22Rv1 (cell line): ENCODE results near the gene LBHD1.

Experiments
- H3K27ac ChIP-seq: fragments of 450-650 bp; 2 replicates; pipeline ENCODE4 v1.5.1; 2017
- CTCF ChIP-seq: fragments of 450-650 bp; IDR thresholded peaks from 2 replicates; pipeline ENCODE4 v1.5.1; 2017; ENCODE audit warnings: mild to moderate bottlenecking
- ZFX ChIP-seq: fragments of 450-650 bp; IDR thresholded peaks from 2 replicates; pipeline ENCODE4 v1.6.1; 2017; ENCODE audit warnings: antibody characterized with exemption, borderline replicate concordance

The LBHD1 gene

GRCh38 chr11:62646825-62647608, 25.1 kb downstream of the LBHD1 start:
- TF ChIP-seq CTCF, result no peak
- TF ChIP-seq ZFX, result no peak
- peak overlapping the region; percentile 83 for H3K27ac ChIP-seq

- no peak for TF ChIP-seq CTCF
- TF ChIP-seq ZFX, result no peak
- H3K27ac ChIP-seq, result peak within 1 kb of the TSS; percentile 83
These were observed 25.9 kb downstream of the LBHD1 start, which contains the start of gene GANAB for GRCh38 chr11:62645946-62646824. GANAB (minus strand) TSS chr11:62646613; CDS start chr11:62646599, 14 bp downstream.

GRCh38 chr11:62645671-62645945, 26.5 kb downstream of the LBHD1 start:
- peak overlapping the region; percentile 83 for H3K27ac ChIP-seq
- no peak for TF ChIP-seq ZFX
- no peak for TF ChIP-seq CTCF

DNA sequence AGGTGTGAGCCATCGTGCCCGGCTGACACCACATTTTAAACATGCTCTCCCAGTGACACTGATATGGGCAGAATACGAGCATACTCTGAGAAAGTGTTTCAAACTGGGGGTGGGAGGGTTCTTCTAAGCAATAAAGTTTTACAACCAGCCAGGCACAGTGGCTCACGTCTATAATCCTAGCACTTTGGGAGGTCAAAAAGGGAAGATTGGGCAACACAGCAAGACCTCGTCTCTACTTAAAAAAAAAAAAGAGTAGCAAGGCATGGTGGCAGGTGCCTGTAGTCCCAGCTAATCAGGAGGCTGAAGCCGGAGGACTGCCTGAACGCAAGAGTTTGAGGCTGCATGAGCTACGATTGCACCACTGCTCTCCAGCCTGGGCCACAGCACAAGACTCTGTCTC, 27.8 kb downstream of the LBHD1 start:
- H3K27ac ChIP-seq, result no peak overlapping the region
- no peak for TF ChIP-seq ZFX

DNA sequence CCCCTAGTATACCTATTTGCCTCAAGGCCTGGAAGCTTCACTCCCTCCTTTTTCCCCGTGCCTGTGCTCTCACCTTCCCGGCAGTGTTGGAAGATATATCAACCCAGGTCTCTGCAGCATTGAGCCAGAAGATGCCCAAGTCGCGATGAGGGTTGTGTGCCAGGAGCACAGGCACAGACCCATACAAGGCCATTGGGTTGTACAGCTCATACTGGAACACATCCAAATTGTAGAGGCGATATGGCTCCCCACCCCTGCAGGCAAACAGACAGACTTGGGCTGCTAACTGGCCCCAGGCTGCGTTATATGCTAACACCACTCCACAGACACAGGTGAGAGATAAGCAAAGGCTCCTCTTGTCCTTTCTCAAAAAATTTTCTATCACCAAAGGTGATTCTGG, 39.6 kb downstream of the LBHD1 start:
- no peak overlapping the region for H3K27ac ChIP-seq
- TF ChIP-seq CTCF (no peak), ZFX (no peak)

- H3K27ac ChIP-seq, result no peak overlapping the region
- TF ChIP-seq ZFX (no peak), CTCF (no peak)
These were observed 44.4 kb downstream of the LBHD1 start for GRCh38 chr11:62627713-62628112.

DNA sequence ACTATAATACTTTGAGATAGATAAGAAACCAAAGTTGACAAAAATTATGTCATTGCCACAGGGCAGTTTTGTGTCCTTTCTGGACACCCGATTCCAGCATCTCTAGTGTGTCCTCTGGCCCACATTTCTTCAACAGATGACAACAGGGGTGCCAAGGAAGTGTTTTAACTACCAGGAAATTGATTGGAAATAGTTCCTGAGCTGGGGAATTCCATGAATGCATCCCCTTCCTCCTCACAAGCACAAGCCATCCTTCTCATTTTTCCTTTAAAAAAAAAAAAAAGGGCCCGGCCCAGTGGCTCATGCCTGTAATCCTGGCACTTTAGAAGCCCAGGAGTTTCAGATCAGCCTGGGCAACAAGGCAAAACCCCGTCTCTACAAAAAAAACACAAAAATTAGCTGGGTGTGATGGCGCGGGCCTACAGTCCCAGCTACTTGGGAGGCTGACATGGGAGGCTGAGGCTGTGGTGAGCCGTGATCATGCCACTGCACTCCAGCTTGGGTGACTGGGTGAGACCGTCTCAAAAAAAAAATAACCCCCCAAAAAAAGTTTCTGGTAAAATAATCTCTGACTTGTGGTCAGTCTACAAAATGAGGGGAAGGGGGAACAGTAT, 49.5 kb downstream of the LBHD1 start:
- no peak for TF ChIP-seq ZFX
- H3K27ac ChIP-seq, result peak overlapping the region; percentile 89
